Measurements from ENCODE around the gene PIK3CA.

DNA sequence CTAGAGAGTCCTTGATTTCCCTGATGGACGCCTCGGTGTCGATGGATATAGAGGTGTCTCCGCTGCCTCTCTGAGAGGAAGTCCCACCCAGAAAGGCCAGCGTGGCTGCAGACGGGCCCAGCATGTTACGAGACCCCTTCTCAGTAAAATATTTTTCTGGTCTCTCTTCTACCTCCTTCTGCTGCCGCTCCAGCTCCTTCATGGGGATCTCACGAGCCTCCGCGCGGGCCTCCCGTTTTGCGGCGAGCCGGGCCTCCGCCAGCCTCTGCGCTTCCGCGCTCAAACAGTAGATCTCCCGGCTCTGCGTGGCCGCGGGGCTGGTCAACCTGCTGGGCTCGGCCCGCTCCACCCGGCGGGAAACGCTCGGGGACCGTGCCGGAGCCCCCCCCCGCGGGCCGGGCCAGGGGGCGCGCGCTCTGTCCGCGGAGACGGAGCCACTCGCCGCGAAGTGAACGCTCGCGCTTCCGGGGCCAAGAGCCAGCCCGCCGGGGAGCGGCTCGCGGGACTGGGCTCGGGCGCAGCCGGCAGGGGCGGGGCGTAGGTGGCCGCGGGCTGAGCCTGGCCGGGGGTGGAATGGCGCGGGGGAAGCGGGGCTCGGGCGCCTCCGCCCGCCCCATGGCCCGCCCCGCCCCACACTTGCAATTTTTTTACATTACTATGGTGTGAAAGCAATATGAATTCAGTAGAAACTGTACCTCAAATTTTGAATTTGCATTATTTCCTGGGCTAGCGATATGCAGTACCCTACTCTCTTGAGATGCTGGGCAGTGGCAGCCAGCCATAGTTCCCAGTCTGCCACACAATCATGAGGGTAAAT is 113.0 kb downstream of the PIK3CA start:
- no peak for TF ChIP-seq NFRKB (IDR thresholded peaks at IDR 0.05)
- no peak for TF ChIP-seq SP1 (IDR thresholded peaks at IDR 0.05)

Measured in HEK293T (cell line).